Posterior cingulate gyrus (tissue), 11 donors: ENCODE data around the gene PLA2G4A.

Source experiments
- DNase-seq, 10 donors: peaks; one replicate each; pipeline versions ENCODE4 v3.0.0 to v3.0.0-alpha.2; 2020 to 2021; ENCODE audit warnings: mixed read lengths in 3 of 10
- intact Hi-C: fragments of 100-400 bp; cut with DNase I; formaldehyde crosslinking; loops from one replicate; pipeline ENCODE4 v1.15.1; 2023

PLA2G4A gene

GRCh38 chr1:186828611-186829454 lies at the start of gene PLA2G4A:
PLA2G4A (plus strand) TSS chr1:186828949; CDS start chr1:186854355, 25,406 bp downstream.
- peak in 2 of 10 donors; percentile 66 to 67 for DNase-seq
- intact Hi-C loops: no loop called here

- intact Hi-C loops: no loop called here
- DNase-seq: no peak
Measured at GRCh38 chr1:186780076-186780475, 48.7 kb upstream of the PLA2G4A start.

DNA sequence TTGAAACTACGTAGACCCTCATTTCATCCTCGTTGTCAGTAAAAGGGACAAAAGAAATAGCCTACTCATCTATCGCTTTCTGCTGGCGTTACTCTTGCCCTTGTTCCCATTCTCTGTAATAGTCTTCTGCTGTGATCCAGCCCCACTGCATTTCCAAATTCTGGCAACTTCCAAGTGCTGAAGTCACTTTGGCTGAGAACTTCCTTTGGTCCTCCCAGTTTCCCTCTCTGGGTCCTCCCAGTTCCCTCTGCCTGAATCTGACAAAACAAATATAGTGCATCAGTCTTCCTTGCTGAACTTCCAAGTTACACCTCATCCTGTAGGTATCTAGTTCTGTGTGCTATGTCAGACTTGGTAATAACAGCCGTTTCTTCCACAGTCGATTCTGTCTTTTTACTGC lies 47.0 kb upstream of the PLA2G4A start:
- DNase-seq: no peak
- intact Hi-C loops: no loop called here

- no peak for DNase-seq
- intact Hi-C loops: no loop called here
Measured at GRCh38 chr1:186782791-186783190, 46.0 kb upstream of the PLA2G4A start.

DNA sequence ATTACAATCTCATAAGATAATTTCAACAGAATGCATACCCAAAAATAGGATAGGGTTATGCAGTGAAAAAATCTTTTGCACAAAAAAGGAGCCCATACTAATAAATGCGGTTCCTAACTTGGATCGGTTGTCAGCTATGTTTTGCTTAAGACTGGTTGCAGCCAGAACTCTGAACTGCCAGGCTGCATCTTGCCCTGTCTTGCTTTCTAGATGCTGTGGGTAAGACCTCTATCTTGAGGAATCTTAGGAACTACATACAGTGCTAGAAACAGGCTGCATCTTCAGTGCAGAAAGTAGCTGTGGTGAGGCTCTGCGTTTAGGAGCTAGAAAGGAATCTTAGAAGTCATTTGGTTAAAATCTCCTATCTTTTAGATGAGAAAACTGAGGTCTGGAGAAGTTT lies 45.6 kb upstream of the PLA2G4A start:
- DNase-seq: no peak
- intact Hi-C loops: no loop called here

DNA sequence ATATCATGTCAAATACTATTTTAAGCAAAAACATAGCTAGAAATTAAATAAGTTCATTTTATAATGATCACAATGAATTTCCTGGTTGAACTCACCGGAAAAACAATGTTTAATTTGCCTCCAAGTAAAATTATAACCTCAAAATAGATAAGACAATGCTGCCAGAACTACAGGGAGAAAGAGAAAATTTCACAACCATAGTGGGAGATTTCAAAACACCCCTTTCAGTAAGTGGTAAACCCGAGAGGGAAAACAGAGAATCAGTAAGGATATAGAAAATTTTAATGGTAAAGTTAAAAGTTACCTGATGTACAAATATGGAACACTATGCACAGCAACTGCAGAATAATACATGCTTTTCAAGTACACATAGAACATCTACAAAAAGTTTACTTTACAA lies 43.2 kb upstream of the PLA2G4A start:
- intact Hi-C loops: no loop called here
- DNase-seq: no peak

- no peak for DNase-seq
- intact Hi-C loops: no loop called here
Measured at GRCh38 chr1:186790101-186790500, 38.6 kb upstream of the PLA2G4A start.

GRCh38 chr1:186792870-186793581 lies 35.7 kb upstream of the PLA2G4A start:
- DNase-seq: no peak
- intact Hi-C loops: no loop called here

GRCh38 chr1:186793582-186793927 lies 35.2 kb upstream of the PLA2G4A start:
- no peak for DNase-seq
- intact Hi-C loops: no loop called here

- intact Hi-C loops: no loop called here
Measured at GRCh38 chr1:186798960-186799688, 29.6 kb upstream of the PLA2G4A start.

DNA sequence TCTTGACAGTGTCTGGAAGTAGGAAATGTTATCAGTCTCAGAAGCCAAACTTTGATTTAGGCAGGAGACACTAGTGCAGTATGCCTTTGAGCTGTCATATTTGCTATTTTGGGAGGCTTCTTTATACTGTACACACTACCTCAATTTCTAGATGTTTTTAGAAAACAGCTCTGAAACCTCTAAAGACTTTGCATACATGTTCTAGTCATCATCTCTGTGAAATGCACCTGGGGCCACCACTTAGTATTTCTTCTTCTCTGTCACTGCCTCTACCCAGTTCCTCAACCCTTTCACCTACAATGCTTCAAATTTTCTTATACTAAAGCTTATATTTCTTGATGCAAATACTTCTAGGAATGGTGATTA lies 29.1 kb upstream of the PLA2G4A start:
- no peak for DNase-seq
- intact Hi-C loops: no loop called here

More at GRCh38 chr1:186798960-186799688, 29.6 kb upstream of the PLA2G4A start:
- no peak for DNase-seq

DNA sequence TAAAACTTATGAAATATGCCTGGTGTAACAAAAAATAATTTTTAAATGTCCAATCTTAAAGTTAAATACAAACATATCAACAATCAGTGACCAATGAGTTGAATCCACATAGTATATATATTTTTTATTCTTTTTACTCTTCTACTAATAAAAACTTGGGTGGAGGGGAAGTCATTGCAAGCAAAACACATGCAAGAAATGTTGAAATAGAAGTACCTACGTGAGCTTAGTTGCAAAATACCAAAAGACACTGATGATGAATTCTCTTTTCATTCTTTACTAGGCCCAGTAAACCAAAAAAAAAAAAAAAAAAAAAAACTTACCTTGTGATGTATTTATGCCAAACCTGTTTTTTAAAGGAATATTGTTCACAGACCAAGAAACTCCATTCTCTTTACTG lies 26.4 kb upstream of the PLA2G4A start:
- DNase-seq: no peak
- intact Hi-C loops: no loop called here

- DNase-seq: no peak
- intact Hi-C loops: no loop called here
Measured at GRCh38 chr1:186804679-186805078, 24.1 kb upstream of the PLA2G4A start.

- DNase-seq: no peak
- intact Hi-C loops: no loop called here
Measured at GRCh38 chr1:186806477-186806876, 22.3 kb upstream of the PLA2G4A start.

GRCh38 chr1:186807163-186807562 lies 21.6 kb upstream of the PLA2G4A start:
- intact Hi-C loops: no loop called here
- DNase-seq: no peak

- intact Hi-C loops: no loop called here
- DNase-seq: no peak
Measured at GRCh38 chr1:186811892-186812291, 16.9 kb upstream of the PLA2G4A start.

GRCh38 chr1:186812570-186812969 lies 16.2 kb upstream of the PLA2G4A start:
- intact Hi-C loops: no loop called here
- DNase-seq: no peak

- intact Hi-C loops: no loop called here
Measured at GRCh38 chr1:186813420-186813819, 15.3 kb upstream of the PLA2G4A start.

DNA sequence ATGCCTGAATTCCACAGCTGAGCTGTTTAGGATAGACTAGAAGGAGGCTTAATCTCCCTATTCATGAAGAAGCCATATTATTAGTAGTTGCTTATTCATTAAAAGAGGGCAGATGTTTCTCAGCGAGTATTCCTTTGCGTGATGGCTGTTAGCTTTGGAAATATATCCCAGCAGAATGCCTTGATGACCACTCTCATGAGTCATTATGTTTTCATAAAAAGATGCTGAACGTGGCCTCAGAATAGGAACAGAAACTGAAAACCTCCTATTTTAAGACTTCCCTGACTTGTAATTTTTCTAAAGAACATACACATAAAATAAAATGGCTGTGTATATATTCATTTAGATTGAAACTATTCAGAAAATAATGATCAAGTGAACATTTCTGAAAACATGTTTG lies 9.6 kb upstream of the PLA2G4A start:
- DNase-seq: no peak
- intact Hi-C loops: no loop called here

More at GRCh38 chr1:186813420-186813819, 15.3 kb upstream of the PLA2G4A start:
- DNase-seq: no peak

DNA sequence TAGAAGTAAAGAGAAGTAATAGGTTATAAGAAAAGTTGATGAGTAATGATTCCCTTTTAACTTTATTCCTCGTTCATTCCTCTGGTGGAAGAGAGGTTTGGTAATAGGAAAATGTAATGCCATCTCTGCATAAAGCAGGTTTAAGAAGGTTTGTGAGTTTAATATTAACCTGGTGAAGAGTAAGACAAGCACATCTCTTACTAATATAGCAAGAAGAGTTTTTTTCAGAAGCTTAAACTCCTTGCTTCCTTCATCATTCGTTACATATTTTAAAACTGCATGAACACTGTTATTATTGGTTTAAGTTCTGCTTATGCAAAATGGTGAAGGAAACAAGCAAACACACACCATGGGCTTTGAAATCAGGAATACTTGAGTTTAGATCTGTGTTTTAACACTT lies 9.2 kb upstream of the PLA2G4A start:
- intact Hi-C loops: no loop called here

More for the DNA sequence above, 9.2 kb upstream of the PLA2G4A start:
- no peak for DNase-seq
